HG02884 (cell line): Measurements from ENCODE around the gene PAX6.

Source experiments
- ATAC-seq: cut with Tn5 transposase; IDR thresholded peaks from one replicate; pipeline ENCODE4 v1.9.1; 2021; ENCODE audit warnings: mild to moderate bottlenecking, moderate library complexity; ENCODE audit not compliant: unreplicated experiment

Gene PAX6

DNA sequence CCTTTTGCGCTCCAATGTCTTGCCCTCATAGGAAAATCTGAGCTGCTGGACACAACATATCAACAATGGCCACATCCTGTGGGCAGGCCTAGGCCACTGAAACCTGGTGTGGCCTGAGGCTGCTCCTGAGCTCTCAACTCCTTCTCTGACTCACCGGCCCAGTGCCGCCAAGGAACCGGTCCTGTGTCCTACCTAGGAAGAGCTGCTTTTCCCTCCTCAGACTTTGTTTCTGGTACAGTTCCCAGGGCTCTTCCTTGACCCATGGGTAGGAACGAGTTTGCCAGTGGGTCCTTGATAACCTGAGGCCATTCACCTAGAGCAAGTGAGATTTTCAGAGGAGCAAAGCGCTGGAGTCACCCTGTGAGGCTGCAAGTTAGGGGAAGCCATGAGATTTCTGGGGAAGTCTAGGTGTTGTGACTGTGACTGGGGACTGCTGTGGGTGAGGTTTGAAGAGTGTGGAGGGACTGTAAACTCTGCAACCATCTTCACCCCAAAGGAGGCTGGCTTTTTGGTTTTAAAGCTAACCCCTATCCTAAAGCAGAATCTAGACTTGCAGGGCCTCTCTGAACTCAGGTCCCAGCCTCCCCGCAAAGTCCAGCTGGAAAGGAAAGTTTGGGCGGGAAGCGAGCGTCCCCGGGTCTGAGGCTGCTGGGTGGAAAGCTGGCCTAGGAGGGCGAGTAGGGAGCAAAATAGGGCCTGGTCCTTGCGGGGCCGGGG is 12.0 kb upstream of the PAX6 start:
- no peak for ATAC-seq

DNA sequence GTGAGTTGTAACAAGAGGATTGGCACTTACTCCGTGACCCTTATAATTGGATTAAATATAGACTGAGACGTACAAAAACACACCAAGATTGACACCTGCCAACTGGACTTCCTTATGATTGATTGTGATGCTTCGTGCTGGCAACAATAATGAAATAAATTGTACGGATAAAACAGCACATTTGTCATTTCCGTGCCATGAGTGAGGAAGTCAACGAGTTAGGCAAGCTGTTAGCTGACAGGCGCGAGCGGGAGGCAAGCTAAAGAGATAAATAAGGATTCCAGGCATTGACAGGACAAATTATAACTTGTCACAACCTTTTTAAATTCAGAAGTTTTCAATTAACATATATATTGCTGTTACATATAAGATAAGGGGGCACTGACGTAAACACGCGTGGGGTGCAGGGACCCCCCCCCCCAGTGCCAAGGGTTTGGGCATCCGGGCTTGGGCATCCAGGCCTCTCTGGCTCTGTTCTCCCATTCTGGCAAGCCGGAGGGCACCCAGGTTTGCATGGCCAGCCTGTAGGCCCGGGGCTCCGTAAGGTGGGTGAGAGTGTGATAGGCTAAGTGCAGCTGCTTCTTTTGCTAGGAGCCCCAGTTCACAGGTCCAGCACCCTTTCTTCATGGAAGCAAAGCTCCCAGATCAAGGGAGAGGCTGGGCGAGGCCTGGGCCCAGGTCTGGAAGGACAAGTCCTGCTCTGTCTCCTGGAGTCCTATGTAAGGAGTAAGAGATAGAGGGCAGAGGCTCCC is 11.2 kb upstream of the PAX6 start:
- no peak for ATAC-seq

DNA sequence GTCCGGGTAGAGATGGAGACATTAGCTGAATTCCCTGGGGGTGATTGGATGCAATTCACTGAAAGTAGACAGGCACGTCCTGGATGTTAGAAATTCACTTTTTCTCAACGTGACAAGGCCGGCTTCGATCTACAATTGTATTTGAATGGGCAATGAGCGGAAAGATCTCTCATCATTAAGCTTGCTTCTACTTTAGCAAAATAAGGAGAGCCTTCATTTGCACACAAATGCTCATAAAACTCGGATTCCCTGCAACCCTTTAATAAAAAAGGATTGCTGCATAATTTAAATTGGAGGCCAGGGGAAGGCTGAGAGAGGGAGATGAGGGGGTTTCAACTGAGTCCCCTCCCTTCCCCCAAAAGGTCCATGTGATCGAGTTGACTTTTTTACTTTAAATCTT is 10.6 kb upstream of the PAX6 start:
- no peak for ATAC-seq

DNA sequence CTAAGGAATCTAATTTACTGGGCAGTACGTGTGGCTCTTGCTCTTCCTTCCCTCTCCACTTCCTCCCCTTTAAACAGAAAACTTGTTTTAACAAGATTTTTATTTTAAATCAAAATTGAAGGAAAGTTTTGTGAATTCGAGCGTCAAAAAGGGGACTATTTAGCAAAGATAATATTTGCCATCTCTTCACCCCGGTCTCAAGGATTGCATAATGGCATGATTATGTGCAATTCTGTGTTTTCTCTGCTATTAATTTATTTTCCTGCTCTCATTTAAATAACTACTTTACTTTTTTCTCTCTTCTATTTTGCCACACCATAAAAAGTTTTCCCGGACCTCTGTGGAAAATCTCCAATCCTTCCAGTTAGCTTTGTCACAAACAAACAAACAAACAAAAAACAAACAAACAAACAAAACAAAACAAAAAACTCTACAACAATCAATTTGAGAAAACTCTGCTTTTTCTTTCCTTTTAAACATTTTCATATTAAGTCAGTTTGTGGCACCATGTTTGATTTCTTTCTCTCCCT is 10.2 kb upstream of the PAX6 start:
- no peak for ATAC-seq

DNA sequence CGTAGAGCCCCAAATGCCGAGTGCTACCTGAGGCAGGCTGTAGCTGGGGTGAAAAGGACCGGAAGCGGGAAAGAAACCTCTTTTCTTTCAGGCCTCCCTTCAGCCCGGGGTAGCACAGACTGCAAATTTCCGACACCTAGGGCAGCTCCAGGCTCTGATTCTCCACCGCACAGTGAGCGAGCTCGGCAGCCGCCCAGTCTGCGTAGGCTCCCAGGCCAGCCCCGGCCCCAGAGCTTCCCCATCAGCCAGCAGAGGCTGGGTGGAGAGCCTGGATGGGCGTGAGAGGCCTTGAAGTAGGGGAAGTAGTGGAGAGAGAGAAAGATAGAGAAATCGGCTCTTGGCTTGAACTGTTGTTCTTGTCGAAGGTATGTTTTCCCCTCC is 9.3 kb upstream of the PAX6 start:
- no peak for ATAC-seq

DNA sequence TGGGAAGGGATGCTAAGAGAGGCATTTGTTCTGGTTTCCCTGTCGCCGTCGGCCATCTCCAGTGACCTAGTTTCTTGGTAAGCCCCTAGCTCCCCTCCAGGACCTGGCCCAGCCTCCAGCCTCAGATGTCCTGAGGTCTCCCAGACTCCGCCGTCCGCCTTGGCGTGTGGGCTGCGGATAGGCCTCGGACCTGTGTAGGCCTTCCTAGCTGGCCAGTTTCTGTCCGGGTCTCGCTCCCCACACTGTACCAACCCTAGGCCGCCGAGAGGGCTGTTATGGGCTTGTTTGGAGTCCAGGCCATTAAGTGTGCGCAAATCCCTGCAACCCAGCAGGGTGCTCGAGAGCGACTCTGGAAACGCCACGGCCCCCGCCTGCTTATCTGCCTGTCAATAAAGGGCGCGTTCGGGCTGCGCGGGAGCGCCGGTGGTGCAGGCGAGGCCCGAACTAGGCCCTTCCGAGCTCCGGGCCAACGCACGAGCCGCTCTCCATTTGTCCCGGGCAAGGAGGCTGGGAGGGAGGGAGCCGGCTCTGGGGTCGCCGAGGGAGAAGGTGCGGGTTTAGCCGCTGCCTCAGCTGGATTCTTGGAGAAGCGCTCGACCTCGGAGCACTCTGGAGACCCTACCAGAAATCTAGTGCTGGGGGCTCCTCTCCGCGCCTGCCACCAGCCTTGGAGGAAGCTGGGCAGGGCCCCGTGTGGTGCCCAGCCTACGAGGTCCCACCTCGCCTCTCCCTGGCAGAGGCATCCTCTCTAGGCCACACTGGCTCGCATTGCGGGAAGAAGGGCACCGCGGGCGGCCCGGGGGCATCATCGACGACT is 8.7 kb upstream of the PAX6 start:
- ATAC-seq = no peak

DNA sequence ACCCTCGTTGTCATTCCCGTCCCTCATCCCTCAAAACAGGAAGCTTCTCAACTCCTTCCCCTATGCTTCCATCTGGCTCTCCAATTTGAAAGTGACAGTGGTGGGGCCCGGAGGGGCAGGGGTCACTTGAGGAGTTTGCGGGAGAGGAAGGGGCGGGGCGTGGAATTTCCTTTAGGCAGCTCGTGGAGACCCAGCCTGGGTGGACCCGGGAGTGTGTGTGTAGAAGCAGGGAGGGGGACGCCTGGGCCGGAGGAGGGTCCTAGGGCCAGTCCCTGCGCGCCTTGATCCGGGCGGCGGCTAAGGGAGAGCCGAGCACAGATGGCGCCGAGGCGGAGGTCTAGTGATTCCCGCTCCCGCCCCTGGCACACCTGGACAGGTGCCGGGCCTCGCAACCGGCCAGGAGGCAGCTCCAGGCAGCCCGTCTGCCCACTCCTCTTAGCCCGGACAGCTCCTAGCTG is 7.8 kb upstream of the PAX6 start:
- ATAC-seq = no peak

DNA sequence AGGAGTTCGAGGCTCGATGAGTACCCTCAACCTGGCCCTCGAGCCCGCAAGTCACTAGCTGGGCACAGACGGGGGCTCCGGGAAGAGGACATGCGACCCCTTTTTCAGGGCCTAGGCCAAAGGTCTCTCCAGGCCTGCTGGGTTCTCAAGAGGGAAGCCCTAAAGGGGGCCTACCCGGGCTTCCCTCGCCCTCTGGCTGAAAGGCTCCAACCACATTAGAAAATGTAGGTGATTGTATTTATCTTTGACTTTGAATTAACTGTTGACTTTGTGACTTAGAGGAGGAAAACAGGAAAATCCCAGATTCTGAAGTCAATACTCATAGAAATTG is 7.3 kb upstream of the PAX6 start:
- no peak for ATAC-seq

DNA sequence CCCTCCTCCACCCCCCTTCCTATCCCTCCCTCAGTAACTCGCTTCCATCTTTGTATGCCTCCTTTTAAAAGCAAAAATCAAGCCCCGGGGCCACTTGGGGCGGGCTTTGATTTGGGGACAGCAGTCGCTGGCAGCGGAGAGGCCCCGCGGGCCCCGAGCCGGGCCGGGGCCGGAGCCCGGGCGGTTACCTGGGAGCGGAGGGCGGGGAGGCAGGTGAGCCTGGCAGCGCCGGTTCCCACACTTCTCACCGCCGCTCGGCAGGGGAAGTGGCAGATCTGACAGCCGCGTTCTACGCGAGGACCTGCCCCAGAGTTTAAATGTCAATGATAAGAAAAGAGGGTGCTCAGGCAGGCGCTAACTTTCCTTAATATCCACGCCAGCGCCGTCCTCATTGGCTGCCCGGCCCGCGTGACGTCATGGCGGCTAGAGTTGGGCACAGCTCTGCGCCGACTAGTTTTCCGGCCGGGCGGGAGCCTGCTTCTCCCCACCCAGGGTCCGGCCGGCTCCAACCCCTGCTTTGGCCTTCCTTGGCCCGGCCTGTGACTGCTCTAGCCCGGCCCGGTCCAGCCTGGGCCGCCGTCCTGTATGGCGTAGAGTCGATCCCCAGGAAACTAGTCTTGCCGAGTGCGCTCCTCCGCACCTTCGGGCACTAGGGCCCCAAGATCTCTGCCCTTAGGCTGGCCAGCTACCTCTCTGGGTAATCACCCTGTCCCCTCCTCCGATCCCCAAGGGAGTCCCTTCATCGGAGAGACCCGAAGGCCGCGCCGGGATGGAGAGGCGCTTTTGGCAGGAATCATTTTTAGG is 6.7 kb upstream of the PAX6 start:
- ATAC-seq = no peak

DNA sequence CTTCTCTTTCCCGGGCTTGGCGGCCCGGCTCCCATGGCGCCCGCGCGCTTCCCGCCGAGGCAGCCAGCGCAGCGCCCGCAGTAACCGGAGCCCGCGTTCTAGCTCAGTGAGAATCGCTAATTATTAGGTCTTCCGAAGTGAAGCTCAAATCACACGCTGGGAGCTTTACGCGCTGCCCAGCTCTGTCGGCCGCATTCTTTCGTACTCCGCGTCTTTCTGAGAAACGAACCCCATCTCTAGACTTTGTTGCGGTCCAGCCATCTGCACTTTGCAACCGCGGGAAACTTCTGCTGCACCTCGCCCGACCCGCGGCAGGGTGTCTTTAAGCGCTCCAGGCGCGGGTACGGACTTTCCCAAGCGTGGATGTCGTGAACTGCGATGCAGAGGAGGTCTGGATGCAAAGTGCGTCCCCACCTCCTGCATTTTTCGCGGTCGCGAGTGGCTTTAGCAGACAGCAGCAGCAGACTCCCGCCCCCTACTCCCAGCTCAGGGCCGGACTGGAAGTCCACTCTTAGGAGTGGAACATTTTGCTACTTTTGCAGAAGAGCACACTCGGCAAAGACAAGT is 6.0 kb upstream of the PAX6 start:
- no peak for ATAC-seq

DNA sequence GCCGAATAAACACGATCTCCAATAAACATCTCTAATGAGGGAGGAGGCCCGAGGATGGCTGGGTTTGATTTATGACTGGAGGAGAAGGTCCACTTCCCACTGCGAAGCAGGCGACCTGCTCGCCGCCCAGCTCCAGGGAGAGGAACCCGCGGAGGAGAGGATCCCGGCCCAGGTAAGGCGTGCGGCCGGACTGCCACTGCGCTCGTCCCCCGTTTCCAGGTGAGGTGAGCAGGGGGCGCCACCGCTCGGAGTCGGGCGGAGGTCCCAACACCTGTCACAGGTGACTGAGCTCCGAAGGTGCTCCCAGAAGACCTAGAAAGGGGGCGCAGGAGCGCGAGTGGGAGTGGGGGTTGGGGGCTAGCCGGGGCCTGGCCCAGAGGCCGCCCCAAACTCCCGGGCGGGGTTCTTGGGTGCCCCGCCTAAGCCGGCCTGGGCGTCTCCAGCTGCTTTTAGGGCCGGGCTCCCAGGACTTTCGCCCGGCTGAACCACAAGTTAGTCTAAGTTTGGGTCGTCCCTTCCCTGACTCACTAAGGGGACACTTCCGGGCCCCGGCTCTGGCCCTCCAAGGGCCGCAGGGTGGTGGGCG is 5.4 kb upstream of the PAX6 start:
- ATAC-seq = no peak

DNA sequence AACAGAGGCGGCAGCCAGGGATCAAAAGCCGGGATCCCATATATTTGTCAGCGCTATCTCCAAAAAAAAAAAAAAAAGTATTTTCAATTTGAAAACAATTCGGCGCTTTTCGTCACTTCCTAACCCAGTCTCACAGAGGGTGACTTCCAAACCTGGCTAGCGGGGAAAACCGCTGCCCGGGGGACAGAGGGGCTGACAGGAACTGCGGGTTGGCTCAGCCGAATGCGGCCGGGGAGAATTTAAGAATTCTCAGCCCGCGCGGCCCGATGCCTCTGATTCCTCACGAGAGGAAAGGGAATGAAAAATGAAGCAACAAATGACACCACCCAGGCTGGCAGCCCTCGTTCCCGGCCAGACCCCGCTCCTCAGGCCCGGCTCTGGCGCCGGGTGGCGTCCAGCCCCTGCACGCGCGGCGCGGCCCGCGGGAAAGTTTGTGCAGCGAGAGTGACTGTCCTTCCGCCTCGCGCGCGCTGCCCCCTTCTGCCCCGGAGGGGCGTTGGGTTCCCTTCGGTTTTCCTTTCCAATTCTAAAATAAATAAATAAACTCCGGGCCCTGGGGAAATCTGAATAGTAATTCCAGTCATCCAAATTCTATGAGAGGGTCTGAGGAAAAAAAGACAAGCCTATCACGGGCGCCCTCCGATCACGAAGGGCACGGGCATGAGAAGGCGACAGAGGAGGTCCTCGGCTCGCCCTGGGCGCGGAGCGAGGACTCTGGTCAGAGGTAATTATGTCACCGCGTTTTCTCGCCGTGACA is 4.8 kb upstream of the PAX6 start:
- no peak for ATAC-seq

DNA sequence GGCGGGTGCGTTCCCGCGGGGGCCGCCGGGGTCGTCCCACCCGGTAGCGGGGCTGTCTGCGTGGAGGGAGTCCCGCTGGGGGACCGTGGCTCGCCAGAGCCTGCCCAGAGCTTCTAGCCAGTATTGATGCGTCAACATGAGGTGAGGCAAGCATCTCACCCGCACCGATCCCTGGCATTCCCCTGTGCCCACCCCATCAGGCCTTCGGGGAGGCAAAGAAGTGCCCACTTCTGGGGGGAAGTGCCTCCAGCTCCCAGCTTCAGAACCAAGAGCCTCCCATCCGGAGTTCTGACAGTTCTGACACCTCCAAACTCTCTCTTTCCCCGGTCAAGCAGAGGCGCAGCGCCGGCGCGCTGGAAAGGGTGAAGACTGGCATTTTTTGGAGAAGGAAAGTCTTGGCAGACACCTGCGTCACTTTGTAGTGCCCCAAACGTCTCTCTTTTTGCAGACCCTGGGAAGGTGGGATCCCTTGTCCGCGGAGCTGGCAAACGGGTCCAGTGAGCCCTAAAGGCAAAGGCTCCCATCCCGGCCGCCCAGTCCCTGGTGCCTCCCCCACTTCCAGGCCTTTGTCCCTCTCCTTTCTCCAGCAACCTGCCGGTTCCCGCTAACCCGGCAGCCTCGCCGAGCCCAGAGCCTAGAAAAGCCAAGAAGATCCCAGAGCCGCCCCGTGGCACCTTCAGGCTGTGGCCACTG is 3.2 kb upstream of the PAX6 start:
- ATAC-seq = no peak

DNA sequence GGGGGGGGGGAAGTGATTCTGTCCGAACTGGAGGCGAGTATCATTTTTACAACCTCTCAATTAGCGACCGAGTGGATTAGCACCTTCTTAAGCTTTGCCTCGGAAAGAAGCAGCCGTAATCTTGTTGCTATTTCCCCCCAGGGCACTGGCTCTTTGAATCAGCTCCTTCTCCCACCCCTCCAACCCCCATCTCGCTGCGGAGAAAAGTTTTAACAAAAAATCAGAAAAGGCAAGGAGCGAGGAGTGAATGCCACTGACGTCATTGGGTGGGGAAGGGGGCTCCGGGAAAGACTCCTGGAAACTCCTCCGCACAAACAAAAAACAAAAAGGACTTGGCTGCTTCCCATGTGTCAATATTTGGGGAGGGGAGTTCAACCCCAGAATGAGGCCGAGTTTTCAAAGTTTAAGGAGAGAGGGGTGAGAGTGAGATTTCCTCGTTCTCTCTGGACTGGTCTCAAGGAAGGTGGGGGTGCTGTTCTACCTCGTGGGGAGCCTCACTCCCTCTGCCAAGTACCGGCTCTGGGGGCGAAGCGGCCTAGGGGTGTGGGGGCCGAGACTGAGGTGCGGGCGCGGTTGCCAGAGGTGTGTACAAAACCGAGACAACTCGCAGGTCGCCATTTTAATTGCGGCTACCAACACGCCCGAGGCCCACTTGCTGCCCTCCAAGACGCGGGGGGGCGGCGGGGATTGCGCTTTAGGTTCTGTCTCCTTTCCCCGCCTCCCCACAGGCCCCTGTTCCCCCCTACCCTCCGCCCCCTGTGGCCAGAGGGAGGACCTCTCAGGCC is 2.5 kb upstream of the PAX6 start:
- no peak for ATAC-seq

DNA sequence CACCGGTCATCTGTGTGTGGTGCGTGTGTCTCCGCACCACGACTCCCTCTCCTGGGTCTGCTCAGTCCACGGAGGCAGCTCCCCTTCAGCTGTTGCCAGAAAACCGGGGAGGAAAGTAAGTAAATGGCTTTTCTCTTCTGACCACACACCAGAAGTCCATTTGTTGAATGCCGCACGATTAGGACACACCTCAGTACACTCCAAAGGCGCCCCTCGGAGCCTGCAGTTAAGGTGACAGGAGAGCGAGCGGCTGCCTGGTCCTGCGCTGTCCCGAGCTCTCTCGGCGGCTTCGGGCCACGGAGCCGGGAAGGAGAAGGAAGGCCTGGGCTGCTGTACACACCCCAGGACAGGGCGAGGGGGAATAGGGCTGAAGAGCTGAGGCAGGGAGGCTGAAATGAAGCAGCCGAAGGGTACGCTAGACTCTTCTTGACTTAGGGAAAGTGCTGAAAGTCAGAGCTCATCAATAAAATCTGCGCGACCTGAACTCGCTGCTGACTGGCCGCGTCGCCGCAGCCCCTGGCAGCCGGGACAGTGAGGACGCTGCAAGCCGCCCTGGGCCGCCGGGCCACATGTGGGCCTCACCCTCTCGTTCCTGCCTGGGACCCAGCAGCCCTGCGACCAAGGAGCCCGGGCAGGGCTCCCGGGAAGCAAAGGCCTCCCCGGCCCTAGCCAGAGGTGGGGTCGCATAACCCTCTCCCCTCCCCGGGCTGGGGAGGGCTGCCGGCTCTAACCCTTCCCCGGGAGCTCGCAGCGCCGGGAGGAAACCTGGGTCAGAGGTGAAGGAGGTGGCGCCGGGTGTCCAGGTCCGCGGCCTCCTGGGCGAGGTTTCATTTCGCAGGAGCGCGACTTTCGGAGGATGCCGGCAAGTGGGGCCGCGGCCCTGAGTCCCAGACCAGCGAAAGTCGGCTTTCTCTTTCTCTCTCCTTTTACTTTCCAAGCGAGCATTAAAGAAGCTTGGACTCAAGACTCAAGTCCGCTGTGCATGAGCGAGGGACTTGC is 1.6 kb upstream of the PAX6 start:
- ATAC-seq = no peak

DNA sequence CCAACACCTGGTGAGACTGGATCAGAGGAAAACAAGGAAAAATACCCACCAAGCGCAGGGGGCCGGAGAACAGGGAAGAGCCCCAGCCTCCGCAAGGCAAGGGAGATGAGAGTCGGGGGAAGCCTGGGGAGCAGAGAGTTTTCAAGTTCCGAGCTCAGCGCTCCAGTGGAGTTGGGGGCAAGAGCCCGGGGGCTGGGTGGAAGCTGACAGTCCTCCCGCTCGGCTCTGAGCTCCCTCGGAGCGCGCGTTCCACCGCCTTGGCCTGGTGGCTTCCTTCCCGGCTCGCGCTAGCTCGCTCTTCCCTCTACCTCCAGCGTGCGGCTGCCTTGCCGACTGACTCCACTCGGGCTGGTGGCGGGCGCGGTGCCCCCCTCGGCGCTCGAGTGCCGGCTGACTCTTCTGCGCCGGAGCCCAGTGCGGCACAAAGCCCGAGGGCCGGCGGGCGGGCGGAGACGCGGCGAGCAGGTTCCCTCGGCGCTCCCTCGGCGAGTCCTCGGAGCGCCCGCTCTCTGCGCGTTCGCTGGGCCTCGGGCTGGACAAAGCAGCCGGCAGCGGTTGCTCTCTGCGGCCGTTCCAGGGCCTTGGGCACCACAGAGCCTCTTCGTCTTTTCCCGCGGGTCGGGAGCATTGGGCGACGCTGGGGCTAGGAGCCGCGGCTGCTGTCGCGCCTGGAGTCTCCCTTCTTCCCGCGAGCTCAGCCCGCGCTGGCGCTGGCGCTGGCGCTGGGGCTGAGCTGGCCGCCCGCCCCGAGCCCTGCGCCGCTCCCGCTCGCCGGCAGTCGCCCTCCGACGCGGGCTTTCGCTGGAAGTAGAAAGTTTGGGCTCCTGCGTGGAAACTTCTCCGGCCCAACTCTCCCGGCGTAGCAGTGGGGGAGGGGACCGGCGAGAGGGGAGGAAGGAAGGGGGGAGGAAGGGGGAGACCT is 1.0 kb downstream of the PAX6 start:
- ATAC-seq = no peak
